ENCODE results near the gene ACSS2.

Gene ACSS2

DNA sequence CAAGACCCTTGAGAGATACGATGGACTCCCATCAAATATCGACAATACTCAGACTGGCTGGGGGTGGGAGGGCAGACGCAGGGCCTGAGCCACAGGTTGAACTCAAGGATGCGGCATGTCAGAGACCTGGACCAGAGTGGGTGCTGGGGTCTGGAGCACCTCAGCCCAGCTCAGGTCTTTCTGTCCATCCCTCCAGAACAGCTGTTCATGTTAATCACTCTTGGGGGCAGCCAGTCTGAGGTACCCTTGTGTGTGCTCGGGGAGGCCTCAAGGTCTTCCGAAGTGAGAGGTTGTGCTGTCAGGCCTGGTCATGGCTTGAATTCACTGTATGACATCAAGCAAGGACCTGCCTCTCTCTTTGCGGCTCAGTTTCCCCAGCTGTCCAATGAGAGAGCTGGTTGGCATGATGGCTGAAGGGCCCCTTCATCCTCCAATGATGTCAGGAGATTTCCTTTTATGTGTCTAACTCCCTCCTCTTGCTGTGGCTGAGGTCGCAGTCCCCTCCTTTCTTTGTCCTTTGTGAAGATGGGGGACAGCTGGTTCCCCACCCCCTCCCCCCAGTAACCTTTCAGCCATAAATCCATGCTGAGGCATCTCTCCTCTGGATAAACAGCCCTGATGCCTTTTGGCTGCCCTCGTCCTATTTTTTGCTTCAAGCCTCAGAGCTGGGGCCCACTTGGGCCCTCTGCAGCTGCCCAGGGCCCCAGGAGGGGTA is 94.6 kb downstream of the ACSS2 start:
- no peak for FAIRE-seq
- no peak for DNase-seq (ENCODE audit: insufficient read length, low spot score)

DNA sequence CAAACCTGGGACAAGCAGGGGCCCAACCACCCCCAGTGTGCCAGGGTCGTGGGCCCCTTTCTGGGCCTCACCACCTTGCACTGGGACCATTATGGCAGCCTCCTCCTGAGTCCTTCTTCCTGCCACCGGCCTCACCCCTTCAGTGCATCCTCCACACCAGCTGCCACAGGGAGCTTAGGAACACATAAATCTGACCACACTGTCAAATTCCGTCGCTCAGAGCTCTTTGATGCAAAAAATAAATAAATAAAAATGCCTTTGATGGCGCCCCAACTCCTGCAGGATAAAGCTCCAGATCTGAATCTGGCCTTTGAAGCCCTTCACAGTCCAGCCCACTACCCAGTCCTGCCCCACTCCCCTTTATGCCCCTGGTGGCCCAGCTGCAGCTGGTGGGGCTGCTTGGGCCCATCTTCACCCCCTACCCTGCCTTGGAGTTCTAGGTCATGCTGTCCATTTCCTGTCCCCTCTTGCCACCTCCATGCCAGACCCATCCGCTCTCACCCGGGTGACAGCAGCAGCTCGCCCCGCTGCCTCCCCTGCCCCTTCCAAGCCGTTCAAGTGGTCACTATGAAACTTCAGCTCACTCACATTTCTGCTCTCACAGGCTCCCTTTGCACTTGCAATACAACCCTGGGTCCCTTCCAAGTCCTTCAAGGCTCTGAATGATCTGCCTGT is 95.3 kb downstream of the ACSS2 start:
- FAIRE-seq = no peak

DNA sequence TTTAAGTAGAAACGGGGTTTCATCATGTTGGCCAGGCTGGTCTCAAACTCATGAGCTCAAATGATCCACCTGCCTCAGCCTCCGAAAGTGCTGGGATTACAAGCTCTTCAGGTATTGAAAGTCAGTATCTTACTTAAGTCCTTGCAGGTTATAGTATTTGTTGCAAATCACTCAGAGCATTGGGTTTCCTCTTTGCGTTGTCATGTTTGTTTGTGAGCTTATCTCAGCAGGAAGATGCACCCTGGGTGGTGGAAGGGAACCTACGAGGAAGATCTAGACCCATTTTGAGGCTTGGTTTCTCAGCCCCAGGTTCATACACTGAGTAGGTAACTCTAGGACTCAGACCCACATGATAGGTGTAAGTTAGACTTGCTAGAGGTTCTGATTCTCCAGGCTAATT is 97.8 kb downstream of the ACSS2 start:
- DNase-seq (ENCODE audit: insufficient read length, low spot score) (no peak), FAIRE-seq (no peak)

More for the DNA sequence above, 95.3 kb downstream of the ACSS2 start:
- DNase-seq (ENCODE audit: insufficient read length, low spot score) = no peak

DNA sequence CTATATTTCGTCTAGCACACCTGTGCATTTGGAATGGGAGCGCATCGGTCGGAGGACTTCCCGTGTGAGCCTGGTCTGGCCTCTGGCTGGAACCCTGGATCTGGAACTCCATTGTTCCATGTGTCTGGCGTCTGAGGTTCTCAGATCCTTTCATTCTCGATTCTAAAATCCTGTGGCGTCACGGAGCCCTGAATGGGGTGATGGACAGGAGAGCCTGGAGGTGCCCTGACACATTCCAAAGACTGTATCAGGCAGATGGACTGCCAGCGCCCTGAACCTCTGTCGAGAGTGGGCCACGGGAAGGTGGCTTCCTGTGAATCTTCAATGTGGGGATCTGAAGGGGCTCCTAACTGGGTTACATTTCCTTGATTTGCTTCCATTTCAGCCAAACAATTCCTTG is 99.9 kb downstream of the ACSS2 start:
- DNase-seq (ENCODE audit: insufficient read length, low spot score) = no peak
- FAIRE-seq = no peak
